ENCODE data around the gene M6PR.

M6PR gene

DNA sequence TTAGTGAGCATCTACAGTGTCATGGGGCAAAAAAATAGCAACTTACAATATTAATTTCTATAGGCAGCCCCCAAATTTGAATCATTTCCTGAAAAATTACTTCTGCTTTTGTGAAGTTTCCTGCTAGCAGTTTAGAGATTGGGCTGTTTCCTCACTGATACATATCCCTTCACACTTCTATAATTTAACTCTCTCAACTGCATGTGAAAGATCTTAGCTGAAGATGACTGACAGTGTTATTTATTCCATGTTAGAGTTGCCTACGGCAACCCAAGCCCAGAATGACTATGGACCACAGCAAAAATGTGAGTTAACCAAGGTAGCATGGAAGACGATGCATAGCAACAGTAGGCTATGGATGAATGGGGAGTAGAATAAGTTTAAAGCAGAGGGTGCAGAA, 40.0 kb upstream of the M6PR start, which contains the start of gene KLRG1:
Gene KLRG1, plus strand, starts transcription at position 134 of the 400 bp plus-strand sequence. Its CDS starts 90 bp downstream, at position 224.
- ChIA-PET CTCF (interaction anchor here (0.6 kb wide), 1 partner anchor 253 kb away, joined by 3 read pairs; no protein-coding TSS in a partner anchor), POLR2A (no interaction called here)
- TF ChIP-seq, protein P1, sequence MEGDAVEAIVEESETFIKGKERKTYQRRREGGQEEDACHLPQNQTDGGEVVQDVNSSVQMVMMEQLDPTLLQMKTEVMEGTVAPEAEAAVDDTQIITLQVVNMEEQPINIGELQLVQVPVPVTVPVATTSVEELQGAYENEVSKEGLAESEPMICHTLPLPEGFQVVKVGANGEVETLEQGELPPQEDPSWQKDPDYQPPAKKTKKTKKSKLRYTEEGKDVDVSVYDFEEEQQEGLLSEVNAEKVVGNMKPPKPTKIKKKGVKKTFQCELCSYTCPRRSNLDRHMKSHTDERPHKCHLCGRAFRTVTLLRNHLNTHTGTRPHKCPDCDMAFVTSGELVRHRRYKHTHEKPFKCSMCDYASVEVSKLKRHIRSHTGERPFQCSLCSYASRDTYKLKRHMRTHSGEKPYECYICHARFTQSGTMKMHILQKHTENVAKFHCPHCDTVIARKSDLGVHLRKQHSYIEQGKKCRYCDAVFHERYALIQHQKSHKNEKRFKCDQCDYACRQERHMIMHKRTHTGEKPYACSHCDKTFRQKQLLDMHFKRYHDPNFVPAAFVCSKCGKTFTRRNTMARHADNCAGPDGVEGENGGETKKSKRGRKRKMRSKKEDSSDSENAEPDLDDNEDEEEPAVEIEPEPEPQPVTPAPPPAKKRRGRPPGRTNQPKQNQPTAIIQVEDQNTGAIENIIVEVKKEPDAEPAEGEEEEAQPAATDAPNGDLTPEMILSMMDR (IDR thresholded peaks at IDR 0.05; ENCODE audit: control extremely low read depth, extremely low read depth, low read depth, missing control alignments) = no peak
- DNase-seq (ENCODE audit: extremely low spot score) = no peak

DNA sequence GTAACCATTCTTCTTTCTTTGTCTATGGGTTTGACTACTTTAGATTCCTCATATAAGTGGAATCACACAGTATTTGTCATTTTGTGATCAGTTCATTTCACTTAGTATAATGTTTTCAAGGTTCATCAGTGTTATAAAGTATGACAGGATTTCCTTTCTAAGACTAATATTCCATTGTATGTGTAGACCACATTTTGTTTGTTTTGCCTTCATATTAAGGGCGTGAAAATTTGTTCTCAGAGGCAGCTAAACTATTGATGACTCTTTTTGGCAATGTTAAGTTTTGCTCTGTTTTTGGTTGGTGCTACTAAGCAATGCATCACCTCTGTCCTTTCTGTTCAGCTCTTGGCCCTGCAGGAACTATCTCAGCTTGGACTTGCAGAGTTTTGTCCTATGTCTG, 38.2 kb upstream of the M6PR start:
- no peak for DNase-seq (ENCODE audit: extremely low spot score)
- ChIA-PET CTCF (interaction anchor here (0.9 to 1.0 kb wide), 2 partner anchors 38 to 62 kb away, joined by 3 read pairs; partner anchors contain the start of gene M6PR), POLR2A (no interaction called here)
- TF ChIP-seq, protein P1 (IDR thresholded peaks at IDR 0.05; ENCODE audit: control extremely low read depth, extremely low read depth, low read depth, missing control alignments) = no peak

DNA sequence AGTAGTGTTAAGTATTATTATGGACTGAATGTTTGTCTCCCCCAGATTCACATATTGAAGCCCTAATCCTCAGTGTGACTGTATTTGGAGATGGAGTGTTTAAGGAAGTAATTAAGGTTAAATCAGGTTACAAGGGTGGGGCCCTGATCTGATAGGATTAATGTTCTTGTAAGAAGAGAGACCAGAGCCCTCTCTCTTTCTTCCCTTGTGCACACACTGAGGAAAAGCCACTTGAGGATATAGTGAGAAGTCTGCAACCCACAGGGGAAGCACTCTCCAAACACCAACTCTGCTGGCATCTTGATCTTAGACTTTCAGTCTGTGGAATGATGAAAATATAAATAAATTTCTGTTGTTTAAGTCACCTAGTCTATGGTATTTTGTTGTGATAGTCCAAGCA, 37.7 kb upstream of the M6PR start:
- ChIA-PET CTCF (no interaction called here), POLR2A (no interaction called here)
- no peak for DNase-seq (ENCODE audit: extremely low spot score)
- TF ChIP-seq, protein P1 (IDR thresholded peaks at IDR 0.05; ENCODE audit: control extremely low read depth, extremely low read depth, low read depth, missing control alignments) = no peak

DNA sequence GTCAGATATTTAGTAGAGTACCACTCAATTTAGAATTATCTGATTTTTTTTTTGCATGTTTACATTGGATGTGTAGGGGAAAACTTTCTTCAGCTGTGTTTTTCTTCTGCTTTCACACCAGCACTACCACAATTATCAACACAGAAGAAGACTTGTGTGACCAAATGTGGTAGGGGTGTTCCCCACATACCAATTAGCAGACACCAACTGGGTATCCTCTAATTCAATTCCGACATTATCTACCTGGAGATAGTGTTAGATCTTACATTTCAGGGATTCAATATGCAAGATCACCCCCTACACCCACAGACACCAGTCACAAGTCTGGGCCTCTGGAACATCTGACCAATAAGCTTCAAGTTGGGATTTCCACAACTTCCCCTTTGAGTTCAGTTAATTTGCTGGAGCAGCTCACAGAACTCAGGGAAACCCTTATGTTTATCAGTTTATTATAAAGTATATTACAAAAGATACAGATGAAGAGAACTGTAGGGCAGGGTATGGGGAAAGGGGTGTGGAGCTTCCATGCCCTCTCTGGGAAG, 35.8 kb upstream of the M6PR start:
- TF ChIP-seq, protein P1 (IDR thresholded peaks at IDR 0.05; ENCODE audit: control extremely low read depth, extremely low read depth, low read depth, missing control alignments) = no peak
- CTCF ChIA-PET = interaction anchor here (1.1 kb wide), 1 partner anchor 25 kb away, joined by 4 read pairs; no protein-coding TSS in a partner anchor
- DNase-seq (ENCODE audit: extremely low spot score) = no peak
- POLR2A ChIA-PET = no interaction called here

DNA sequence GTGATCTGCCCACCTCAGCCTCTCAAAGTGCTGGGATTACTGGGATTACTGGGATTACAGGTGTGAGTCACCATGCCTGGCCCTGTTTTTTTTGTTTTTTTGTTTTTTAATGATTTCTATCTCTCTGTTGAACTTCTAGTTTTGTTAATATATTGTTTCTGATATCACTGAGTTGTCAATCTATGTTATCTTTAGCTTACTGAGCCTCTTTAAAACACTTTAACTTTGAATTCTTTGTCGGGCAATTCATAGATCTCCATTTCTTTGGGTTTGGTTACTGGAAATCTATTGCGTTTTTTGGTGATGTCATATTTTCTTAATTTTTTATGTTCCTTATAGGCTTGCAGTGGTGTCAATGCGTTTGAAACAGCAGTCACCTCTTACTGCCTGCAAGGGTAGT, 30.7 kb upstream of the M6PR start:
- CTCF ChIA-PET = interaction anchor here (1.0 to 1.3 kb wide), 2 partner anchors 11 to 59 kb away, joined by 3 read pairs; no protein-coding TSS in a partner anchor
- POLR2A ChIA-PET = no interaction called here
- TF ChIP-seq, protein P1 (IDR thresholded peaks at IDR 0.05; ENCODE audit: control extremely low read depth, extremely low read depth, low read depth, missing control alignments) = no peak
- no peak for DNase-seq (ENCODE audit: extremely low spot score)

DNA sequence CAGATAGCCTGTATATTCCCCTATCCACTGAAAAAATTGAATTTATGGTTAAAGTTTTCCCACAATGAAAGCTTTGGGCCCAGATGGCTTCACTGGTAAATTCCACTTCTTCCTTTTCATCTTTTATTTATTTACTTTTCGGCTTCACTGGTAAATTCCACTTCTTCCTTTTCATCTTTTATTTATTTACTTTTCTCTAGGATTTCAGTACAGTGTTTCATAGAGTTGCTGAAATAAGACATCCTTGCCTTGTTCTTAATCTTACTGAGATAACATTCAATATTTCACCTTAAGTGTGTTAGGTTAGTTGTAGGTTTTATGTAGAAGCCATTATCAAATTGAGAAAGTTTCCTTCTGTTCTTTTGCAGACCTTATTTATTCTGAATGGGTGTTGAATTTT, 21.0 kb upstream of the M6PR start:
- TF ChIP-seq, protein P1 (IDR thresholded peaks at IDR 0.05; ENCODE audit: control extremely low read depth, extremely low read depth, low read depth, missing control alignments) = no peak
- POLR2A ChIA-PET = no interaction called here
- no peak for DNase-seq (ENCODE audit: extremely low spot score)
- CTCF ChIA-PET = interaction anchor here (2.3 kb wide), 1 partner anchor 21 kb away, joined by 5 read pairs; the partner anchor contains the start of gene M6PR
